GM18498 (cell line): ENCODE data around the gene STAC3.
A peak's percentile ranks its signal among the peaks of the same experiment; 100 is the strongest.

Experiments used
- ATAC-seq: cut with Tn5 transposase; IDR thresholded peaks from one replicate; pipeline ENCODE4 v1.9.1; 2021; ENCODE audit warnings: mild to moderate bottlenecking, moderate library complexity; ENCODE audit not compliant: unreplicated experiment

STAC3 gene

GRCh38 chr12:57224278-57224972 lies 26.6 kb downstream of the STAC3 start:
- ATAC-seq: no peak

- ATAC-seq: no peak
Measured at GRCh38 chr12:57223191-57224165, 27.5 kb downstream of the STAC3 start.

GRCh38 chr12:57222286-57223190 lies 28.4 kb downstream of the STAC3 start:
- no peak for ATAC-seq

GRCh38 chr12:57221169-57221917 lies 29.6 kb downstream of the STAC3 start:
- ATAC-seq: no peak

- no peak for ATAC-seq
Measured at GRCh38 chr12:57220770-57221168, 30.2 kb downstream of the STAC3 start.

- no peak for ATAC-seq
Measured at GRCh38 chr12:57219993-57220754, 30.8 kb downstream of the STAC3 start.

GRCh38 chr12:57219205-57219992 lies 31.6 kb downstream of the STAC3 start:
- no peak for ATAC-seq

GRCh38 chr12:57218030-57218853 lies 32.7 kb downstream of the STAC3 start:
- ATAC-seq: no peak

GRCh38 chr12:57216921-57217879 lies 33.8 kb downstream of the STAC3 start:
- ATAC-seq: no peak

- ATAC-seq: no peak
Measured at GRCh38 chr12:57216014-57216911, 34.7 kb downstream of the STAC3 start, which contains the start of gene NXPH4. TSS of gene NXPH4 (plus strand) at chr12:57216794. CDS start at chr12:57216970, 176 bp downstream.

- ATAC-seq: peak; percentile 58
Measured at GRCh38 chr12:57215668-57216013, 35.3 kb downstream of the STAC3 start.

GRCh38 chr12:57215065-57215464 lies 35.9 kb downstream of the STAC3 start:
- no peak for ATAC-seq

GRCh38 chr12:57214398-57214781 lies 36.6 kb downstream of the STAC3 start:
- ATAC-seq: no peak

- no peak for ATAC-seq
Measured at GRCh38 chr12:57213763-57214397, 37.1 kb downstream of the STAC3 start.

GRCh38 chr12:57213058-57213715 lies 37.8 kb downstream of the STAC3 start:
- peak; percentile 41 for ATAC-seq
